Measurements from ENCODE around the gene SPNS2.

- no peak for TF ChIP-seq CTCF (IDR thresholded peaks at IDR 0.05)
- TF ChIP-seq EZH2 (IDR thresholded peaks at IDR 0.05; ENCODE audit: borderline replicate concordance, insufficient read depth, low read depth, low read length, poor library complexity, severe bottlenecking): no peak
These were observed 61.7 kb downstream of the SPNS2 start, which contains the start of gene GGT6 for GRCh38 chr17:4560421-4560820.

All from B cell (primary cell).